Fibroblast of lung (primary cell): ENCODE results near the gene KDM1A. TPM values are rescaled to one million over a fixed set of nuclear protein-coding genes. Genes with fewer than 3 reads are reported as not detected.

Experiments
- DNase-seq, 2 donors: peaks; one replicate each; pipeline versions ENCODE4 v3.0.0 to v3.0.0-alpha.2; 2010; ENCODE audit warnings: low read depth in 2 of 2
- H2AFZ ChIP-seq: 2 replicates; pipeline ENCODE4 v1.5.1; 2012; ENCODE audit warnings: low read length, control low read depth, inconsistent platforms
- H3K27ac ChIP-seq: 2 replicates; pipeline ENCODE4 v1.5.1; 2011; ENCODE audit warnings: low read length, control low read depth; ENCODE audit not compliant: insufficient read depth
- H3K27me3 ChIP-seq: 2 replicates; pipeline ENCODE4 v1.5.1; 2011; ENCODE audit warnings: mild to moderate bottlenecking, low read length; ENCODE audit not compliant: control insufficient read depth, insufficient read depth
- H3K36me3 ChIP-seq: 2 replicates; pipeline ENCODE4 v1.5.1; 2011; ENCODE audit warnings: low read length; ENCODE audit not compliant: control insufficient read depth, insufficient read depth
- H3K4me1 ChIP-seq: 2 replicates; pipeline ENCODE4 v1.5.1; 2011; ENCODE audit warnings: low read length; ENCODE audit not compliant: control insufficient read depth, insufficient read depth; ENCODE audit errors: extremely low read depth
- H3K4me2 ChIP-seq: 2 replicates; pipeline ENCODE4 v1.5.1; 2011; ENCODE audit warnings: low read length, control low read depth; ENCODE audit not compliant: insufficient read depth; ENCODE audit errors: extremely low read depth
- H3K4me3 ChIP-seq, 4 experiments: fragments of 200-600 bp in 1 of 4; sonication (generic) in 1 of 4; replicated peaks in 1 of 4; 2 replicates each; pipeline ENCODE4 v1.5.1; 2011 to 2016; ENCODE audit warnings: low read length in 4 of 4, low read depth in 3 of 4, mild to moderate bottlenecking in 3 of 4, control low read depth in 2 of 4, inconsistent platforms in 1 of 4, mixed read lengths in 1 of 4; ENCODE audit not compliant: insufficient read depth in 1 of 4; ENCODE audit errors: control extremely low read depth in 1 of 4
- H3K79me2 ChIP-seq: 2 replicates; pipeline ENCODE4 v1.5.1; 2012; ENCODE audit warnings: mild to moderate bottlenecking, low read length, inconsistent platforms; ENCODE audit not compliant: control insufficient read depth, insufficient read depth
- H3K9ac ChIP-seq: 2 replicates; pipeline ENCODE4 v1.5.1; 2011; ENCODE audit warnings: mild to moderate bottlenecking, low read length, control low read depth; ENCODE audit not compliant: insufficient read depth
- H3K9me3 ChIP-seq: 2 replicates; pipeline ENCODE4 v1.5.1; 2012; ENCODE audit warnings: low read depth, low read length; ENCODE audit not compliant: control insufficient read depth, insufficient read depth
- H4K20me1 ChIP-seq: 2 replicates; pipeline ENCODE4 v1.5.1; 2011; ENCODE audit warnings: low read length; ENCODE audit not compliant: control insufficient read depth, insufficient read depth; ENCODE audit errors: extremely low read depth
- EZH2 ChIP-seq: IDR thresholded peaks from 2 replicates; pipeline ENCODE4 v1.5.1; 2012; ENCODE audit warnings: low read length, control low read depth, mild to moderate bottlenecking; ENCODE audit errors: missing control alignments
- polyA plus RNA-seq, 2 donors: library from polyadenylated mRNA; depleted of rRNA in 1 of 2; stranded (reverse) in 1 of 2; unstranded in 1 of 2; fragments of >200 nt; gene quantifications; 2 replicates each; pipeline ENCODE4 v1.2.1, GENCODE V29; 2011 to 2012; ENCODE audit warnings: missing spikeins in 1 of 2
- total RNA-seq: library from RNA; depleted of rRNA; stranded (reverse); fragments of >200 nt; gene quantifications from 2 replicates; pipeline ENCODE4 v1.2.1, GENCODE V29; 2014
- TF ChIP-seq, protein P1 (sequence below), 2 donors: IDR thresholded peaks in 1 of 2; conservative IDR thresholded peaks in 1 of 2; 1 replicate in 1 of 2; 2 replicates in 1 of 2; pipeline ENCODE4 v1.5.1; 2011 to 2012; ENCODE audit warnings: low read length in 2 of 2, control low read depth in 1 of 2, inconsistent platforms in 1 of 2, low read depth in 1 of 2, mild to moderate bottlenecking in 1 of 2

KDM1A gene
- total and polyA plus RNA-seq, 2 donors (not counting 1 experiment from before 2014, with no cell fraction given), result 72.0 to 72.4 TPM

DNA sequence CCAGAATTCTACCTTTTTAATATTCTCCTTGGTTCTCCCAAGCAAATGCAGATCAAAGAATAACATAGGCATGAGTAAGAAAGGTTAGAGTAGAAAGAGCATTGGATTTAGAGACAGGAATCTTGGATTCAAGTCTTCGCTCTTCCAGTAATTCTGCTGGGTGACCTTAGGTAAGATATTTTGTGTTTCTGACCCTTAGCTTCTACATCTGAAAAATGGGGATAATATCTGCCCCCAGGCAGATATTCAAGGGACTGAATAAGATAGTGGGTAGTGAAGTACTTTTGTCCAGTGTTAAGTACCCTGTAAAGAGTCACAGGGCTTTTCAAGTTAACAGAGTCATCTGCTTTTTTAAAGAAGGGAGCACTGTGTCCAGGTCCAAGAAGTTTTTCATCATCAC, 70.8 kb downstream of the KDM1A start:
- H3K27ac ChIP-seq, result no peak overlapping the region
- H4K20me1 ChIP-seq, result no peaks in the 10 kb centered on the region
- TF ChIP-seq, protein P1, sequence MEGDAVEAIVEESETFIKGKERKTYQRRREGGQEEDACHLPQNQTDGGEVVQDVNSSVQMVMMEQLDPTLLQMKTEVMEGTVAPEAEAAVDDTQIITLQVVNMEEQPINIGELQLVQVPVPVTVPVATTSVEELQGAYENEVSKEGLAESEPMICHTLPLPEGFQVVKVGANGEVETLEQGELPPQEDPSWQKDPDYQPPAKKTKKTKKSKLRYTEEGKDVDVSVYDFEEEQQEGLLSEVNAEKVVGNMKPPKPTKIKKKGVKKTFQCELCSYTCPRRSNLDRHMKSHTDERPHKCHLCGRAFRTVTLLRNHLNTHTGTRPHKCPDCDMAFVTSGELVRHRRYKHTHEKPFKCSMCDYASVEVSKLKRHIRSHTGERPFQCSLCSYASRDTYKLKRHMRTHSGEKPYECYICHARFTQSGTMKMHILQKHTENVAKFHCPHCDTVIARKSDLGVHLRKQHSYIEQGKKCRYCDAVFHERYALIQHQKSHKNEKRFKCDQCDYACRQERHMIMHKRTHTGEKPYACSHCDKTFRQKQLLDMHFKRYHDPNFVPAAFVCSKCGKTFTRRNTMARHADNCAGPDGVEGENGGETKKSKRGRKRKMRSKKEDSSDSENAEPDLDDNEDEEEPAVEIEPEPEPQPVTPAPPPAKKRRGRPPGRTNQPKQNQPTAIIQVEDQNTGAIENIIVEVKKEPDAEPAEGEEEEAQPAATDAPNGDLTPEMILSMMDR (conservative IDR thresholded peaks at IDR 0.05 in 1 of 2, IDR thresholded peaks at IDR 0.05 in 1 of 2; ENCODE audit: low read depth in 1 of 2, low read length in 2 of 2), result no peak
- TF ChIP-seq EZH2, result no peak
- H3K4me3 ChIP-seq, result no peak overlapping the region
- no peaks in the 10 kb centered on the region for H3K4me1 ChIP-seq
- no peaks in the 10 kb centered on the region for H3K27me3 ChIP-seq
- no peak overlapping the region for H3K4me2 ChIP-seq
- peaks cover 14% of the 10 kb centered on the region for H3K36me3 ChIP-seq
- no peaks in the 10 kb centered on the region for H3K79me2 ChIP-seq
- no peaks in the 10 kb centered on the region for H3K9me3 ChIP-seq
- no peak for DNase-seq
- H3K9ac ChIP-seq, result no peak overlapping the region
- H2AFZ ChIP-seq, result no peak overlapping the region

DNA sequence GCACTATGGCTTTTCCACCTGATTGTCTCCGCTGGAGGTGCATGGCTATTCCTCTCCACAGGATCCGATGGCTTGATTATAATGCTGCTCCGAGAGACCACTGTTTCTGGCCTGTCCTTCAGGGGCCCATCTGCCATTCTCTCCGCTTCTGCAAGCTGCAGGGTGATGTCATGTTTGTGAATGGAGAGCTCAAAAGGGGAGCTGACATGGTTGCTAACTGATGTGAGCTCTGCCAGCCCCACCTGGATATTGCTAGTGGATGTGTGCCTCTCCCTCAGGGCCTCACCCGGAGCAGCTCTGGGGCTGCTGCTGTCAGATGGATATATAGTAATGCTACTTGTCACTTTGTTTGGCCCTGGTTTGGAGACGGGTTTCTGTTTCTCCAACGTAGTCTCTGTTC, 72.3 kb downstream of the KDM1A start:
- Histone ChIP-seq H3K79me2 (no peaks in the 10 kb centered on the region), H4K20me1 (no peaks in the 10 kb centered on the region), H3K4me3 (no peak overlapping the region), H3K36me3 (peaks cover 14% of the 10 kb centered on the region), H3K4me1 (no peaks in the 10 kb centered on the region), H3K9ac (no peak overlapping the region), H3K9me3 (no peaks in the 10 kb centered on the region), H3K27me3 (no peaks in the 10 kb centered on the region), H2AFZ (no peak overlapping the region), H3K4me2 (no peak overlapping the region), H3K27ac (no peak overlapping the region)
- no peak for DNase-seq
- TF ChIP-seq, protein P1 (conservative IDR thresholded peaks at IDR 0.05 in 1 of 2, IDR thresholded peaks at IDR 0.05 in 1 of 2; ENCODE audit: low read depth in 1 of 2, low read length in 2 of 2), result no peak
- no peak for TF ChIP-seq EZH2

DNA sequence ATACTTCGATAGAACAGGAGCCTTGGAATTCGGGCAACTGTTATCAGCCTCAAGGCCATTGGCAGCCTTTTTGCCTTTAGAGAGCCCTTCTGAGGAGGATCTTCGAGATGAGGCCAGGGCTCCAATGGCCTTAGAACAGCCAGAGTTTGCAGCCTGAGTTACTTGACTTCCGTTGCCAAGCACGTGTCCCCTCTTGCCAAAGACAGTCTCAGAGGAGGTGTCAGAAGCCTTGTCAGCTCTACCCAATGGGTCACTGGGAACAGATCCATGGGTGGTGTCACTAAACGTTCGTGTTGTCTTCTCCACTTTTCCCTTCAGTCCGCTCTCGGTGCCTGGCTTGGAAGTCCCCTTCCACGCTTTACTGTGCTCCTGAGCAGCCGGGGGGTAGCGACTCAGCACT, 73.2 kb downstream of the KDM1A start:
- no peak for TF ChIP-seq EZH2
- TF ChIP-seq, protein P1 (conservative IDR thresholded peaks at IDR 0.05 in 1 of 2, IDR thresholded peaks at IDR 0.05 in 1 of 2; ENCODE audit: low read depth in 1 of 2, low read length in 2 of 2), result no peak
- no peak overlapping the region for H3K27ac ChIP-seq
- H3K27me3 ChIP-seq, result no peaks in the 10 kb centered on the region
- no peak overlapping the region for H3K9ac ChIP-seq
- no peaks in the 10 kb centered on the region for H4K20me1 ChIP-seq
- no peaks in the 10 kb centered on the region for H3K4me1 ChIP-seq
- H2AFZ ChIP-seq, result no peak overlapping the region
- no peaks in the 10 kb centered on the region for H3K79me2 ChIP-seq
- H3K9me3 ChIP-seq, result no peaks in the 10 kb centered on the region
- DNase-seq, result no peak
- peaks cover 11% of the 10 kb centered on the region for H3K36me3 ChIP-seq
- no peak overlapping the region for H3K4me2 ChIP-seq
- no peak overlapping the region for H3K4me3 ChIP-seq
